Measurements from ENCODE around the gene TBC1D17.
A peak's percentile ranks its signal among the peaks of the same experiment; 100 is the strongest.

The TBC1D17 gene

DNA sequence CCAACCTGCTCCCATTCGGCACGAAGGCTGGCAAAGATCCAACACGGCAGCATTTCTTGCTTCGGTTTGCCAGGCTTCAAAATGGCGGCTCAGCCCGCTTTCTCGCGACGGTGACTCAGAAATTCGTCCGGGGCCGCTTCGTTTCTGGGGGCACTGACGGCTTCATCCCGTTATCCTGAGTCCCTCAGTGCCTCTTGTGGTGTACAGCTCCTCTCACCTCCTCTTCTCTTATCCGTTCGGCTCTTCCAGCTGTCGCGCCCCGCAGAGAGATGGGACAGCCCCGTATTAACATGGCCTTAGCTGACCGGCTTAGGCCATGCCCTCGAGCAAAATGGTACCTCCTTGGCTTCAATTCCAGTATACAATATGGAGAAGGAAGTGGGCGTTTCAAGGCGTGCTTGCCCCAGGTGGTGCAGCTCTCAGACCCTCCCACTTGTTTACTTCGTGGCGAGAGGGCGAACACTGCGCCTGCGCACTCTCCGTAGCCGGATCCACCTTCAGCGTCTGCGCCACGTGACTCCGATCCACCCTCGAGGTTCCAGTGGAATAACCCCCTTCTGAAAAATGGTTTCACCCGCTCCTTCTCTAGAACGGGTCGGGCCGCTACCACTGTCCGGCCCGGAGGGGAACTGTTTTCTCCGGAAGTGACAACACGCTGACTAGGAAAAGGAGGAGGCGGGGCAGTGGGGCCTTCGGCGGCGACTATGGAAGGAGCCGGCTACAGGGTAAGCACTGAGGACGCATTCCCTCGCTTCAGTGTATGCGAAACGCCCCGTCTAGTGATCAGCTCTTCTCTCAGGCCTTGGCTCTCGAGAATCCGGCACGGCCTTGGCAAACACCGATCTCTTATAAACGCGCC lies at the start of gene TBC1D17, which contains the start of gene AKT1S1:
TBC1D17 (plus strand) TSS at position 683 of the 859 bp plus-strand sequence; CDS start at position 705, 22 bp downstream.
AKT1S1 (minus strand) TSS at position 336 of the 859 bp plus-strand sequence. CDS start 4,060 bp downstream, outside the sequence.
- H3K79me2 ChIP-seq (ENCODE audit: insufficient read depth, low read depth), result peaks cover 23% of the 10 kb centered on the region
- no peak within 1 kb of the TSS for H3K4me3 ChIP-seq (IDR thresholded peaks at IDR 0.05; ENCODE audit: insufficient read depth, low read depth, low read length)
- no peaks in the 10 kb centered on the region for H3K36me3 ChIP-seq (ENCODE audit: insufficient read depth)
- peak within 1 kb of the TSS; percentile 94 for H3K27ac ChIP-seq
- TF ChIP-seq, protein P1, sequence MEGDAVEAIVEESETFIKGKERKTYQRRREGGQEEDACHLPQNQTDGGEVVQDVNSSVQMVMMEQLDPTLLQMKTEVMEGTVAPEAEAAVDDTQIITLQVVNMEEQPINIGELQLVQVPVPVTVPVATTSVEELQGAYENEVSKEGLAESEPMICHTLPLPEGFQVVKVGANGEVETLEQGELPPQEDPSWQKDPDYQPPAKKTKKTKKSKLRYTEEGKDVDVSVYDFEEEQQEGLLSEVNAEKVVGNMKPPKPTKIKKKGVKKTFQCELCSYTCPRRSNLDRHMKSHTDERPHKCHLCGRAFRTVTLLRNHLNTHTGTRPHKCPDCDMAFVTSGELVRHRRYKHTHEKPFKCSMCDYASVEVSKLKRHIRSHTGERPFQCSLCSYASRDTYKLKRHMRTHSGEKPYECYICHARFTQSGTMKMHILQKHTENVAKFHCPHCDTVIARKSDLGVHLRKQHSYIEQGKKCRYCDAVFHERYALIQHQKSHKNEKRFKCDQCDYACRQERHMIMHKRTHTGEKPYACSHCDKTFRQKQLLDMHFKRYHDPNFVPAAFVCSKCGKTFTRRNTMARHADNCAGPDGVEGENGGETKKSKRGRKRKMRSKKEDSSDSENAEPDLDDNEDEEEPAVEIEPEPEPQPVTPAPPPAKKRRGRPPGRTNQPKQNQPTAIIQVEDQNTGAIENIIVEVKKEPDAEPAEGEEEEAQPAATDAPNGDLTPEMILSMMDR (conservative IDR thresholded peaks at IDR 0.05; ENCODE audit: low read depth, low read length), result no peak
- H2AFZ ChIP-seq (ENCODE audit: low read depth), result peak within 1 kb of the TSS; percentile 75
- H3K4me1 ChIP-seq (ENCODE audit: low read depth, poor library complexity, severe bottlenecking), result peaks cover 20% of the 10 kb centered on the region
- H4K20me1 ChIP-seq (ENCODE audit: insufficient read depth), result no peaks in the 10 kb centered on the region
- no peaks in the 10 kb centered on the region for H3K27me3 ChIP-seq (ENCODE audit: insufficient read depth, low read depth)
- H3K9ac ChIP-seq, result peak within 1 kb of the TSS; percentile 94
- peak within 1 kb of the TSS; percentile 88 for H3K4me2 ChIP-seq

DNA sequence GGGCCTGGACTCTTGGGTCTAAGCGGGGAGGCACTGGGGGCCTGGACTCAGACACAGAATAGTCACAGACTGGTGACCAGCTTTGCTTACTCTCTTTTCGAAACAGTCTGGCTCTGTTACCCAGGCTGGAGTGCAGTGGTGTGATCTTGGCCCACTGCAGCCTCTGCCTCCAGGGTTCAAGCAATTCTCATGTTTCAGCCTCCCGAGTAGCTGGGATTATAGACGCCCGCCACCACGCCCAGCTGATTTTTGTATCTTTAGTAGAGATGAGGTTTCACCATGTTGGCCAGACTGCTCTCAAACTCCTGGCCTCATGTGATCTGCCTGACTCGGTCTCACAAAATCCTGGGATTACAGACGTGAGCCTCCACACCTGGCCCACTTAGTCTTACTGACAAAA lies 48.3 kb upstream of the TBC1D17 start:
- Histone ChIP-seq H3K27ac (no peak overlapping the region), H3K36me3 (ENCODE audit: insufficient read depth) (no peaks in the 10 kb centered on the region), H3K27me3 (ENCODE audit: insufficient read depth, low read depth) (no peaks in the 10 kb centered on the region), H3K79me2 (ENCODE audit: insufficient read depth, low read depth) (peaks cover 15% of the 10 kb centered on the region; the same call in 1 of the 2 replicates), H3K4me2 (no peak overlapping the region), H3K4me3 (IDR thresholded peaks at IDR 0.05; ENCODE audit: insufficient read depth, low read depth, low read length) (no peak overlapping the region), H2AFZ (ENCODE audit: low read depth) (no peak overlapping the region), H3K9ac (no peak overlapping the region), H3K4me1 (ENCODE audit: low read depth, poor library complexity, severe bottlenecking) (peaks cover 6% of the 10 kb centered on the region), H4K20me1 (ENCODE audit: insufficient read depth) (no peaks in the 10 kb centered on the region)
- TF ChIP-seq, protein P1 (conservative IDR thresholded peaks at IDR 0.05; ENCODE audit: low read depth, low read length), result no peak

DNA sequence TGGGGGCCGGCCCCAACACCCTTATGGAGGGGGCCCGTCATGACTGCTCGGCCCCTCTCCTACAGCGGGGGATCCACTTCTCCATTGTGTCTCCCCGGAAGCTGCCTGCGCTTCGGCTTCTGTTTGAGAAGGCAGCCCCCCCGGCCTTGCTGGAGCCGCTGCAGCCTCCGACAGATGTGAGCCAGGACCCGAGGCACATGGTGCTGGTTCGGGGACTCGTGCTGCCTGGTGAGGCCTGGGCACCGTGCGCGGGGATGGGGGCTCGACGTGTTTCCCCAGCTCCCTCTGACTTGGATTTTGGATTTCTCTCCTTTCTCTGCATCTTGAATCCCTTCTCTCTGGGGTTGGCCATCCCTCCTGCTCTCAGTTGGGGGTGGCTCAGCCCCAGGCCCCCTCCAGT lies 47.8 kb upstream of the TBC1D17 start:
- H3K4me2 ChIP-seq, result no peak overlapping the region
- H3K9ac ChIP-seq, result no peak overlapping the region
- no peak overlapping the region for H3K27ac ChIP-seq
- H3K79me2 ChIP-seq (ENCODE audit: insufficient read depth, low read depth), result peaks cover 15% of the 10 kb centered on the region; the same call in 1 of the 2 replicates
- H2AFZ ChIP-seq (ENCODE audit: low read depth), result no peak overlapping the region
- no peaks in the 10 kb centered on the region for H4K20me1 ChIP-seq (ENCODE audit: insufficient read depth)
- no peak overlapping the region for H3K4me3 ChIP-seq (IDR thresholded peaks at IDR 0.05; ENCODE audit: insufficient read depth, low read depth, low read length)
- peaks cover 6% of the 10 kb centered on the region for H3K4me1 ChIP-seq (ENCODE audit: low read depth, poor library complexity, severe bottlenecking)
- H3K36me3 ChIP-seq (ENCODE audit: insufficient read depth), result no peaks in the 10 kb centered on the region; the same call in 1 of the 2 replicates
- TF ChIP-seq, protein P1 (conservative IDR thresholded peaks at IDR 0.05; ENCODE audit: low read depth, low read length), result no peak
- no peaks in the 10 kb centered on the region for H3K27me3 ChIP-seq (ENCODE audit: insufficient read depth, low read depth)

DNA sequence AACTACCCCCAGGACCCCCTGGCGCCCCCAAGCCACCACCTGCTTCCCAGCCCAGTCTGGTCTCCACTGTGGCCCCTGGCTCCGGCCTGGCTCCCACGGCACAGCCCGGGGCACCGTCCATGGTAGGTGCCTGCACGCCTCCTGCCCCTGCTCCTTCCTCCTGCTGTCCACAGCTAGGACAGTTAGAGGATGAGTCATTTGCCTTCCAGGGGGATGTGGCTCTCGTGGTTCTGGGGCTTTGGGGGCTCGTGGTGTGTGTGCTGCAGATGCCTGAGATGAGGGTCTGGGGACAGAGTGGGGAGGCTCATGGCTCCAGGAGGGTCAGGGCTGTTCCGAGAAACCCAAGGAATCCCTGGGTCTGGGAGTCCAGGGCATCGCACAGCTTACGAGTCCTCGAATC lies 46.7 kb upstream of the TBC1D17 start:
- Histone ChIP-seq H3K9ac (no peak overlapping the region), H3K4me2 (no peak overlapping the region), H4K20me1 (ENCODE audit: insufficient read depth) (no peaks in the 10 kb centered on the region), H3K4me3 (IDR thresholded peaks at IDR 0.05; ENCODE audit: insufficient read depth, low read depth, low read length) (no peak overlapping the region), H3K27ac (no peak overlapping the region), H3K27me3 (ENCODE audit: insufficient read depth, low read depth) (no peaks in the 10 kb centered on the region), H2AFZ (ENCODE audit: low read depth) (no peak overlapping the region), H3K36me3 (ENCODE audit: insufficient read depth) (no peaks in the 10 kb centered on the region; the same call in 1 of the 2 replicates), H3K79me2 (ENCODE audit: insufficient read depth, low read depth) (peaks cover 8% of the 10 kb centered on the region; the same call in 1 of the 2 replicates), H3K4me1 (ENCODE audit: low read depth, poor library complexity, severe bottlenecking) (no peaks in the 10 kb centered on the region)
- TF ChIP-seq, protein P1 (conservative IDR thresholded peaks at IDR 0.05; ENCODE audit: low read depth, low read length), result no peak
